ENCODE results near the gene CACNA1H.

CACNA1H gene

DNA sequence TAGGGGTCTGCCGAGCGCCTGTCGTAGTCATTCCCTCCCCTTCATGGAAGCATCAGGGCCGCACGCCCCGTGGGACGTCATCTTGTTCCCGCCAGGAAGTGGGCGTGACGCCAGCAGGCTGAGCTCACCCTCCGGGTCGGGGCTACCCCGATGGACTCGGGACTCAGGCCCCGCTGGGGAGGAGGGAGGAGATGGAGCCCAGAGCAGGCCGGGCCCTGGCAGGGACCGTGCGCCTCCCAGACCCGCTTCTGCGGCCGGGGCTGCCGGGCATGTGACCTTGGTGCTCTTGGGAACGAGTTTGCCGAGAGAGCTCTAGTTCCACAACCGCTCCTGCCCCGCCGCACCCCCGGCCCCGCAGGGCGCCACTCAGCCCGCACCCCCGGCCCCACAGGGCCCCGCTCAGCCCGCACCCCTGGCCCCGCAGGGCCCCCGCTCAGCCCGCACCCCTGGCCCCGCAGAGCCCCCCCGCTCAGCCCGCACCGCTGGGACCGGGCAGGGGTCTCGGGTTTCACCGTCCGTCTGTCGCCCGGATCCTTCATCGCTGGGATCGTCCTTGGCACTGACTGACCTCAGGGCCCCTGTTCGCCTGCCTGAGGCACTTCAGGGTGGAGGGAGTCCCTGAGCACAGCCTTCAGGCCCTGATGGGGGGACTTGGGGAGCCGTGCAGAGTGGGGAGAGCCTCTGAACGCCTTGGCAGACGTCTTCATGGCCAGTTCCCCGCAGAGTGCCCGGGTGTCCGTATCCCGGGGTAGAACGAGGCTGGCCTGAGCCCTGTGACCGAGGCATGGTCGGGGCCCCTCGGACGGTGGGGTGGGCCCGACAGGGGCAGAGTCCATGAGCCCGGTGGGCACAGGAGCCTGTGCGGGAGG, 5.8 kb downstream of the CACNA1H start:
- DNase-seq (ENCODE audit: low read depth), result no peak

- DNase-seq (ENCODE audit: low read depth), result no peak
Measured at GRCh38 chr16:1159325-1159972, 6.5 kb downstream of the CACNA1H start.

- DNase-seq (ENCODE audit: low read depth), result no peak
Measured at GRCh38 chr16:1159973-1160772, 7.3 kb downstream of the CACNA1H start.

- no peak for DNase-seq (ENCODE audit: low read depth)
Measured at GRCh38 chr16:1160773-1161348, 8.0 kb downstream of the CACNA1H start.

- DNase-seq (ENCODE audit: low read depth), result no peak
Measured at GRCh38 chr16:1162701-1163566, 10.0 kb downstream of the CACNA1H start.

- no peak for DNase-seq (ENCODE audit: low read depth)
Measured at GRCh38 chr16:1163567-1164055, 10.7 kb downstream of the CACNA1H start.

- DNase-seq (ENCODE audit: low read depth), result no peak
Measured at GRCh38 chr16:1164382-1164781, 11.5 kb downstream of the CACNA1H start.

GRCh38 chr16:1164975-1165374, 12.1 kb downstream of the CACNA1H start:
- no peak for DNase-seq (ENCODE audit: low read depth)

GRCh38 chr16:1165511-1165910, 12.6 kb downstream of the CACNA1H start:
- DNase-seq (ENCODE audit: low read depth), result no peak

DNA sequence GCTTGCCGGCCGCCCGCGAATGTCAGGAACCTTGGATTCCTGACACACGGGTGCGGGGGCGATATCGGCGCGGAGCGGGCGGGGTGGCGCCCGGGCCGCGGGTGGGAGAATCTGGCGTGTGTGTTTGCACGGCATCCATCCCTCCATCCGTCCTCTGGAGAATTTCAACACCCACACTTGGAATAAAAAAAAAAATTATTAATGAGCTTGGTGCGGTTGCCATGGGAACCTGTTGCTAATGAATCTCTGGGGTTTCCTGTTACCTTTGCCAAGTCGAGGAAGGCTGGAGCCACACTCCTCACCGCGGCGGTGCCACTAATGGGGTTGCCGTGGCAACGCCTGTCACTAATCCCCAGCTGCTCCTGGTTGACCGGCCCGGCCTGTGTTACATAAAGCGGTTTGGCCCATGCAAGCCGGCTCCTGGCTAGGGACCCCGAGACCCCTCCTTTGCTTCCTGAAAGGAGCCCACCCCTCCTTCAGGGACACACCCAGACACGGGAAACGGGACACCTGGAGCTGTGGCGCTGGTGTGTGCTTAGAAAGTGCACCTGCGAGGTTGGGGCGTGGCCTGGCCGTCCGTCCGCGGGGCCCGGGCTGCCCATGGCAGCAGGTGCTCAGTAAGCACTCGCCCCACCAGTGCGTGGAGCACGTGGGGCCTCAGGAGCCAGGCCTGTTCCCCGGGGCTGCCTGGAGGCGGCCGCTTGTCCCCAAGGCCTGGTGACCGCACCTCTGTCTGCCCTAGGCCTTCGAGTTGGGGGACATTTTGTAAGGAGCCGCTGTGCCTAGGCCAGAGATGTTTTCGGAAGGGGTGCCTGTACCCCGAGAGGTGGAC, 14.6 kb downstream of the CACNA1H start:
- DNase-seq (ENCODE audit: low read depth), result no peak

DNA sequence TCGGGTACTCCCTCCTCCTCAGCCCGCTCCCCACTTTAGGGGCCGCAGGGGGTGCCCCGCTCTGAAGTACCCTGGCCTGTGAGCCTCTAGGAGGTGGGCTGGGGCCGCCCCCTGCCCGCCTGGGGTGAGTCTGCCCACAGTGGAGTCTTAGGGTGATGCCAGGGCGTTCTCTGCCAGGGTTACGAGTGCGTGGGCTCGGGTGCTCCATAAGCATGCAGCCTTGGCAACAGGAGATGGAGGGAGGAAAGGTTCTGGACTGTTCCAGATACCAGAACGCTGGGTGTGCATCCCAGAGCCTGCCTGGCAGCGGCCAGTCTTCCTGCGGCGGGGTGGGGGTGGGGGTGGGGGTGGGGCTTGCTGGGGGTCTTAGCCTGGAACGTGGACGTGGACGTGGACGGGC, 15.9 kb downstream of the CACNA1H start:
- DNase-seq (ENCODE audit: low read depth), result no peak

DNA sequence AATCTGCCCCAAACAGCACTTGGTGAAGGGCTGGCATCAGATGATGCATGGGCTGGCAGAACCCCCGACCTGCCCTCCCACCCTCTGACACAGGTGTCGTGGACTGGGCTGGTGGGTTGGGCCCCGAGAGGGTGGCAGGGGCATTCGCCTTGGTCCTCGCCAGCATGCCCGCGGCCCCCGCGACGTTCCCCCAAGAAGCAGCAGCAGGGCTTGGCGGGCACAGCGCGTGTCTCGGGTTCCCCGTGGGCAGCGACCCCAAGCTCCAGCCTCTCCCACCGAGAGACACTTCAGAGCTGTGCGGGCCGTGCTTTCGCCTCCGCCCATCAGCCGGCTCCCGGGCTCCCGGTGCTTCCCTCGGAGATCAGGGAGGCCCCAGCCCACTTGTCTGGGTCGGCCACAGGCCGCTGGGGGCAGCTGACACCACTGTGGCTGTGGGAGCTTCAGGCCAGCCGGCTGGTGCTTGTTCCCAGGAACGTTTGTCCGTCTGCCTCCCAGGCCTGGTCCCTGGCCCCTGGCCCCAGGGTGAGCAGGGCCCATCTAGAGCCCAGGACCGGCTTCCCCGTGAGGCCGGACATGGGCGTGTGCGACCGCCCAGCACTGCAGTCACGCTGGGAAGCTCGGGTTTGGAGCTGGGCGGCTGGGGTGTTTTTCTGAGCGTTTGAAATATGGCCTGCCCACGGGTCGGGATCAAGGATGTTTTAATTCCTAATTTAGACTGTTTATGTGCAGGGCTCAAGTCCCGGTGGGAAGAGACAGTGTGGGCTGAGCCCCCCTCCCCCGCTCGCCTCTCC, 16.6 kb downstream of the CACNA1H start:
- no peak for DNase-seq (ENCODE audit: low read depth)

DNA sequence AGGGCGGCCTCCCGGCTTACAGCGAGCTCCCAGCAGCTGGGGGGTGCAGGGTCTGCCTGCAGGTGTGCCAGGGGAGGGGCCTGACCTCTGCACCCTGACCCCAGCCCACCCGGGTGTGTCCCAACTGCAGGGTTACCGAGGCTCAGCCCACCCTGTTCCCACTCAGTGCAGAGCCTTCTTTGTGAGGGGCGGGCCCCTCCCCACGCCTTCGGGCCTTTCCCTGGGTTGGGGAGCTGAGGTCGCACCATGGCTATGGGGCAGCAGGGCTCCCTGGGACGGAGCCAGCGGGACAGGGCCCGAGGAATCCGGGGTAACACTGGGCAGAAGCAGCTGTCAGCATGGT, 17.1 kb downstream of the CACNA1H start:
- DNase-seq (ENCODE audit: low read depth), result no peak

DNA sequence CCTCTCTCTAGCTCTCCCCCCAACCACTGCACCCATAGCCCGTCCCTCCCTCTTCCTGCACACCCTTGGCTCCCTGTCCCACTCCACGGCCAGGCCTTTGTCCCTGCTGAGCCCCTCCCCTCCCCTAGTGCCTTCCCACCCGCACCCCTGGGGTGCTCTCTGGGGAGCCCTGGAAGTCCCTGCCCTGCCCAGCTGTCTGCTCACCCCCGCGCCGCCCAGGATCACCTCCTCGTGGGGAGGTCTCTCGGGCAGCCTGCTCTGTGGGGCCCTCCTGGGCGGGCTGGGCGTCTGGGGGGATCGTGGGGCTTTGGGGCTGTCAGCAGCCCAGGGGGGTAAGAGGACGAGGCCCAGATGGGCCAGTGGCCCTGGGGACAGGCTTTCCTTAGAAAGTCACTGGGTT, 18.1 kb downstream of the CACNA1H start:
- no peak for DNase-seq (ENCODE audit: low read depth)

DNA sequence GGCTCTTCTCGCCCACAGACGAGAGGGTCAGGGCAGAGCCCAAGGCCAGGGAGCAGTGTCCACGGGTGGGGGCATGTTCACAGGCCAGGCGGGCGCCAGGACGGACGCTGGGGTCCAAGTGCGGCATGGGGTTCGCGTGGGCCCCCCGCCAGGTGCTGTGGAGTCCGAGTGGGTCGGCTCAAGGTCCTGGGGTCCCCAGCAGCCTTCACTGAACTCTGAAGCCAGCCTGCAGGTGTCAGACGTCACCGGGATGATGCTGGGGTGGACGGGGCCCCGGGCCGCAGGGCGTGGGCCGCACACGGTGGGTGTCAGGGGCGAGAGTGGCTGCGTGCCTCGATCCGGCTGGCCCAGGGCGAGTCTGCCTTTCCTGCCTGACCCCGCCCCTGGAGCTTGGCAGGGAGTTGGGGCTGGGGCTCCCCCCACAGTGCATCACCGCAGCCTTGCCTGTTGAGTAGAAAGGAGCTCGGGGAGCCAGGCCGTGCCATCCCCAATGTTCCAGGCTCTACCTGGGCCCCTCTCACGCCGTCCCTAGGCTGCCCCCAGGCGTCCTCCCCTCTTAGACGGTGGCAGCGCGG, 19.0 kb downstream of the CACNA1H start:
- no peak for DNase-seq (ENCODE audit: low read depth)

GRCh38 chr16:1172651-1173050, 19.7 kb downstream of the CACNA1H start:
- no peak for DNase-seq (ENCODE audit: low read depth)

DNA sequence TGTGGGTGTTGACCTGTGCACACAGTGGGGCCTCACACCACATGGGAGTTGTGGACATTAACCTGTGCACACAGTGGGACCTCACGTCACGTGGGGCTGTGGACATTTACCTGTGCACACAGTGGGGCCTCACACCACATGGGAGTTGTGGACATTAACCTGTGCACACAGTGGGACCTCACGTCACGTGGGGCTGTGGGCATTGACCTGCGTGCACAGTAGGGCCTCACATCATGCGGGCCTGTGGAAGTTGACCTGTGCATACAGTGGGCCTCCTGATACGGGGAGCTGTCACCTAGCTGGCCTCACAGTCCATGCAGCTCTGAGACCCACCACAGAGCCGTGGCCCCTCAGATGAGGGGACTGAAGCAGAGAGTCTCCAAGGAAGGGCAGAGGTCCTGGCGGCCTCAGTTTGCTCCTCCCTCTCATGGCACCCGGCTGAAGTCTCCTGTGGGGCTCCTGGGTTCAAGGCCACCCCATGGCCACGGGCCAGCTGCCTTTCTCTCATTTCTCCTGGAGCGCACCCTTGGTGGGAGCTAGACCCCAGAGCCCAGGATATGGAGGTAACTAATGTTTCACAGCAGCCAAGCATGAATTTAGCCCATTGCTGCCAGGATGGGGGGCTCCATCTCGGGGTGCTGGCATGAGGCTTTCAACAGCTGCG, 21.0 kb downstream of the CACNA1H start:
- DNase-seq (ENCODE audit: low read depth), result no peak

GRCh38 chr16:1174477-1175357, 21.8 kb downstream of the CACNA1H start:
- DNase-seq (ENCODE audit: low read depth), result peak; percentile 2

All from stromal cell of bone marrow (primary cell).